Ramos (cell line): Measurements from ENCODE around the gene BFSP1.

Source experiments
- in situ Hi-C: fragments of 300-500 bp; cut with MboI; formaldehyde crosslinking; loops from one replicate; pipeline ENCODE4 v1.14.3; 2022; ENCODE audit warnings: low sequenced_read_pairs; ENCODE audit not compliant: unreplicated experiment

The BFSP1 gene

GRCh38 chr20:17503301-17504065 lies 27.7 kb downstream of the BFSP1 start:
- in situ Hi-C loops, result loop anchor here (25.0 kb wide), 1 partner anchor 784 kb away; the partner anchor contains the start of gene ZNF133

DNA sequence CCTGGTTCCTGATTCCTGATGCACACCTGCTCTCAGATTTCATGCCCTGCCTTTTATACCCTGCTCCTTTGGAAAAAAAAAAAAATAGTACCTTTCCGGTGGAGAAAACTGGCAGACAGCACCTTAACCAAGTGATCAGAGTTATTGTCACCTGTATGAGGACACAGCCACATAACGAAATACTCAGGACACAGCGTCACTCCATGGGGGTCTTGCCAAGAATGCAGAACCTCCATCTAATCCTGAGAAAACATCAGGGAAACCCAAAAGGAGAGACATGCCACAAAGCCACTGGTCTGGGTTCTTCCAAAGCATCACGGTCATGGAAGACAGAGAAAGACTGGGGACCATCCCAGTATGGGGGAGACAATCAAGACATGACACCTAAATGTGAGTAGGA lies 29.1 kb downstream of the BFSP1 start:
- in situ Hi-C loops, result loop anchor here (25.0 kb wide), 1 partner anchor 785 kb away; the partner anchor contains the start of gene ZNF133

GRCh38 chr20:17501701-17502100 lies 29.5 kb downstream of the BFSP1 start:
- in situ Hi-C loops, result loop anchor here (25.0 kb wide), 1 partner anchor 786 kb away; the partner anchor contains the start of gene ZNF133

- in situ Hi-C loops, result loop anchor here (25.0 kb wide), 1 partner anchor 786 kb away; the partner anchor contains the start of gene ZNF133
Observed at GRCh38 chr20:17500826-17501225, 30.4 kb downstream of the BFSP1 start.

DNA sequence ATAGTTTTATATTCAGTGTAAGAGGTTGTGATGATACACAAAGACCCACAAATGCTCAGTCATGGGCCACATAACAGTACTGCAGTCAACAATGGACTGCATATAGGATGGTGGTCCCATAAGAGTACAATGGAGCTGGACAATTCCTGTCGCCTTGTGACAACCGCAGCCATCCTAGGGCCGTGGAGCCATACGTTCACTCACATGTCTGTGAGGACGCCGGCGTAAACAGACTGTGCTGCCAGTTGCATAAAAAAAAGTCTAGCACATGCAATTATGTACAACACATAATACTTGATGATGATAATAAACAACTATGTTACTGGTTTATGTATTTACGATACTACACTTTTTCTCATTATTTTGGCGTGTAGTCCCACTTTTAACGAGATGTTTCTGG lies 30.9 kb downstream of the BFSP1 start:
- in situ Hi-C loops, result loop anchor here (25.0 kb wide), 1 partner anchor 787 kb away; the partner anchor contains the start of gene ZNF133

GRCh38 chr20:17499041-17499440 lies 32.1 kb downstream of the BFSP1 start:
- in situ Hi-C loops, result no loop called here

DNA sequence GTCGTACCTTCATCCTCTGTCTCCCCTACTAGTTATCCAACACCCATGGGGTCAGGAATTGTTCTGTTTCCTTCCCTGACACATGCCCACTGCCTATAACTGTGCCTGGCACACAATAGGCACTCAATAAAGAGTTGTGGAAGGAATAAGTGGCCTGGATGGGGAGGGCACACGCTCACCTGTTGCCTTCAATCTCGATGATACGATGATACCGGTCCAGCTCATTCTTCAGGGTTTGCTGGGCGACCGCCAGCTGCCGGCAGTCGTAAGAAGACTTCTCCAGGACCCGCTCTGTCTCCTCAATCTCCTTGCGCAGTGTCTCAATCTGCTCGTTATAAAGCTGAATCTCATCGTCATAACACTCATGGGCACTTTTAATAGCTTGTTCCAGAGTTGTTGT lies 32.5 kb downstream of the BFSP1 start:
- in situ Hi-C loops, result no loop called here

DNA sequence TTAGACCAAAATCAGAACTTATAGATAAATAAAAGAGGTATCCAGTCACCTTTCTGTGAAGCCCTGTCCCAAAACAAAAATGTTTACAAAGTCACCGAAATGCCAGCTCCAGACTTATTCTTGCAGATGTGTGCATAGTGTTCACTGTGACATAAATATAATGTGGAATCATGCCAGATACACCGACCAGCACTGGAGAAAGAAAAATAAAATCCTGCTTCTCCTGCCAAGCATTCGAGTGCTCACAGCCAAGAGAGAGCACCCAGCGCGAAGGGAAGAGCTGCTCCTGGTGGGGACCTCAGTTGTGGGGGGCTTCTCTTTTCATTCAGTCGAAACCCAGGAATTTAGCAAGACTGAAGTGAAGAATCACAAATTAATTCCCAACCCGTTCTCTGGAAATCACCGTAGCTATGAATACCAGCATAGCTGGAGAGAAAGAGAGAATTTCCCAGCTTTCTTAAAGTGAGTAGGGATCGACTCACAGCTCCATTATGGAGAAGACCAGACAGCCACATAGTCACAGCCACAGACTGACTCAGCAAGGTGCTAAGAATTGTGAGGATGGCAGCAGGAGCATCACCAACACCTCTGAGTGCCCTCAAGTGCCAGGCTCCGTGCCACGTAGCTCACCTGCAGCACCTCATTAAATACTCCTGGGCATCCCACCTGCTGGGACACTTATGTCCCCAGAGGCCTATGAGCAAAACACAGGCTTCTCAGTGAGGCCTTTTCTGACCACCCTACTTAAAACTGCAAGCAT lies 33.2 kb downstream of the BFSP1 start:
- in situ Hi-C loops, result no loop called here

- in situ Hi-C loops, result no loop called here
Observed at GRCh38 chr20:17495826-17496225, 35.4 kb downstream of the BFSP1 start.

DNA sequence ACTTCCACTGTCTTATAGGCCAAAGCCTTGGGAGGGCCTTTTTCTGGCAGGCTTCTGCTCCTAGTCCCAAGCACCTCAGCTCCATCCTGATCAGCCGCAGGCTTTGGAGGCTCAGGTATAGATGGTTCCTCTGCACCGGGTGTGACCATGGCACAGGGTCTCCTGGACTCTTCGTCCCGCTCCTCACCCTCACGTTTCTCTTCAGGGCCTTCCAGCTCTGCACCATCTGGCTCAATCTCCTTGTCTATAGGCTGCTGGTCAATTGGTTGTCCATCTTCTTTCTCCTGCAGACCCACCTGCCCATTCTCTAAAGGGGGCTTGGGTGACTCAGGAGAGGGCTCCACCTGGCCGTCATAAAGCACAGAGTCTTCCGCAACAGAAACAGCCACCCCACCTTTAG lies 37.0 kb downstream of the BFSP1 start:
- in situ Hi-C loops, result no loop called here

DNA sequence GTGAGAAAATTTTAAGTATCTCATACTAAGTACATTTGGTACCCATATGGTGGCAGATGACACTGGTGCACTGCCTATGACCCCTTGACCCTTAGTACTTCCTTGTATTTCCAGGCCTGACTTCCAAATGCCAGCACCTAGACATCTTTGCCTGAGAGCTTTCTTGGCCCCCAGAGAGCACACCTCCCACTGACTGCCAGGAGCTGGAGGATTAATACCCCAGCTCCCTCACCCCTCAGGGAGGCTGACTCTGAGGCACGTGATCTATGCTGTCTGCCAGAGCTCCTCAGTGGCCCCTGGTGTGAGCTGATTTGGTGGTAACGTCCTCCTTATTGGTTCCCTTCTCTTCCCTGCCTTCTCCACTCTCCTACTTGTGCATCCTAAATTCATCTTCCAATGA lies 38.0 kb downstream of the BFSP1 start:
- in situ Hi-C loops, result no loop called here

GRCh38 chr20:17491488-17491887 lies 39.7 kb downstream of the BFSP1 start:
- in situ Hi-C loops, result no loop called here

GRCh38 chr20:17491041-17491440 lies 40.1 kb downstream of the BFSP1 start:
- in situ Hi-C loops, result no loop called here

DNA sequence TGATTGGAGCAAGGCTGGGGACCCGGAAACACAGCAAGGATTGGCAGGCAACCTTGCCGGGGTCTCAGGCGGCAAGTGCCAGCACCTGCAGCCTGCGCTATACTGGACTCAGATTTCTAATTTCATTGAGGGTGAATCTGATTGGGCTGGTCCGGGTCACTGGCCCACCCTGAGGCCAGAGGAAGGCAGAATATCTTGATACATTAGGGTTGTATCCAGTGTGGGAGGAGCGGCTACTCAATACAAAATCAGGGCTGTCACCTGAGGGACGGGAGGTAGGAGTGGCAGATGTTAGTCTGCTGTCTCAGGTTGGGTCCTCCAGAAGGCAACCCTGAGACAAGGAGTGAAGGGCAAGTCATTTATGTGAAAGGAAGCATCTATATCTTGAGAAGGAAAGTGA lies 40.7 kb downstream of the BFSP1 start:
- in situ Hi-C loops, result no loop called here

- in situ Hi-C loops, result no loop called here
Observed at GRCh38 chr20:17488916-17489600, 42.1 kb downstream of the BFSP1 start.

- in situ Hi-C loops, result no loop called here
Observed at GRCh38 chr20:17485017-17485416, 46.2 kb downstream of the BFSP1 start.

DNA sequence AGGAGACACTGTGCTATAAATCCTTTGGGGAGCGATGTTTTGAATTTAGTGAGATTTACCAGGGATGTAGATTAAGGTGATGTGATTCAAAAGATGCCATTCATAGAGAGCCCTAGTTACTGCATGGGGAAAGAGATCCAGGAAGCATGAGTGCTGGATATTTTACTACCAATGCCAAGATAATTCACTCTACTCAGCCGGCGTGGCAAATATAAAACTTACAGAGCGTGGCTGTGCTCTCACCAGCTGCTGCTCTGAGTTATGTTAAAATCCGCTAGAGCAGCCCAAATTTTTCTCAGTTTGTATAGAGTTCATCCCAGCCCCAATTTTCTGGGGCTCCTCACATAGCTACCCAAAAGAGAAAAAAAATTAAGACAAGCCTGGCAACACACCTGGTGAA lies 48.6 kb downstream of the BFSP1 start:
- in situ Hi-C loops, result no loop called here

DNA sequence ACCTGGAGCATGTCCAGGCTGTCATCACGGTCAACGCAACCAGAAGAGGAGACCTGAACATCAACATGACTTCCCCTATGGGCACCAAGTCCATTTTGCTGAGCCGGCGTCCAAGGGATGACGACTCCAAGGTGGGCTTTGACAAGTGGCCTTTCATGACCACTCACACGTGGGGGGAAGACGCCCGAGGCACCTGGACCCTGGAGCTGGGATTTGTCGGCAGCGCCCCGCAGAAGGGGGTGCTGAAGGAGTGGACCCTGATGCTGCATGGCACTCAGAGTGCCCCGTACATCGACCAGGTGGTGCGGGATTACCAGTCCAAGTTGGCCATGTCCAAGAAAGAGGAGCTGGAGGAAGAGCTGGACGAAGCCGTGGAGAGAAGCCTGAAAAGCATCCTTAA lies 49.5 kb downstream of the BFSP1 start:
- in situ Hi-C loops, result no loop called here

GRCh38 chr20:17480696-17481095 lies 50.5 kb downstream of the BFSP1 start:
- in situ Hi-C loops, result no loop called here

- in situ Hi-C loops, result no loop called here
Observed at GRCh38 chr20:17479063-17479657, 52.0 kb downstream of the BFSP1 start.
